CD14-positive monocyte (primary cell): ENCODE measurements around the gene THRB. TPM values are rescaled to one million over a fixed set of nuclear protein-coding genes. Genes with fewer than 3 reads are reported as not detected.

Source experiments
- DNase-seq, 3 donors: peaks; one replicate each; pipeline ENCODE4 v3.0.0-alpha.2; 2011 to 2022
- H2AFZ ChIP-seq: 2 replicates; pipeline ENCODE4 v1.6.0; 2012; ENCODE audit warnings: mild to moderate bottlenecking, low read depth, low read length, inconsistent platforms; ENCODE audit not compliant: insufficient read depth, poor library complexity, severe bottlenecking
- H3K27ac ChIP-seq, 2 donors: 1 replicate in 1 of 2; 2 replicates in 1 of 2; pipeline ENCODE4 v1.5.1; 2012 to 2013; ENCODE audit warnings: low read length in 2 of 2, control low read depth in 1 of 2, inconsistent platforms in 1 of 2, low read depth in 1 of 2, mild to moderate bottlenecking in 1 of 2
- H3K27me3 ChIP-seq, 2 donors: one replicate each; pipeline versions ENCODE4 v1.6.0 to v1.6.1; 2011 to 2013; ENCODE audit warnings: low read length in 2 of 2; ENCODE audit not compliant: control insufficient read depth in 2 of 2, insufficient read depth in 2 of 2
- H3K36me3 ChIP-seq, 2 donors: replicated peaks in 1 of 2; 1 replicate in 1 of 2; 2 replicates in 1 of 2; pipeline versions ENCODE4 v1.5.1 to v1.6.1; 2012 to 2013; ENCODE audit warnings: low read length in 2 of 2, control low read depth in 1 of 2, inconsistent platforms in 1 of 2, mild to moderate bottlenecking in 1 of 2; ENCODE audit not compliant: insufficient read depth in 2 of 2, control insufficient read depth in 1 of 2
- H3K4me1 ChIP-seq, 2 donors: 1 replicate in 1 of 2; 2 replicates in 1 of 2; pipeline versions ENCODE4 v1.5.1 to v1.6.1; 2012 to 2013; ENCODE audit warnings: low read length in 2 of 2, control low read depth in 1 of 2, inconsistent platforms in 1 of 2, mild to moderate bottlenecking in 1 of 2, moderate library complexity in 1 of 2; ENCODE audit not compliant: insufficient read depth in 2 of 2, control insufficient read depth in 1 of 2
- H3K4me2 ChIP-seq: replicated peaks from 2 replicates; pipeline ENCODE3; 2012; ENCODE audit warnings: low read length, moderate library complexity, mild to moderate bottlenecking; ENCODE audit not compliant: poor library complexity, severe bottlenecking; ENCODE audit errors: extremely low read depth
- H3K4me3 ChIP-seq, 3 experiments: fragments of 200-600 bp in 1 of 3; sonication (generic) in 1 of 3; replicated peaks in 1 of 3; 1 replicate in 2 of 3; 2 replicates in 1 of 3; pipeline ENCODE4 v1.5.1; 2011 to 2013; ENCODE audit warnings: low read length in 3 of 3, mild to moderate bottlenecking in 3 of 3, control low read depth in 2 of 3, low read depth in 2 of 3, inconsistent platforms in 1 of 3, moderate library complexity in 1 of 3
- H3K79me2 ChIP-seq: 2 replicates; pipeline ENCODE4 v1.6.0; 2012; ENCODE audit warnings: mild to moderate bottlenecking, control low read depth, inconsistent platforms, low read length, moderate library complexity; ENCODE audit not compliant: insufficient read depth
- H3K9ac ChIP-seq: 2 replicates; pipeline ENCODE4 v1.6.0; 2017; ENCODE audit warnings: low read length, mild to moderate bottlenecking; ENCODE audit not compliant: insufficient read depth, poor library complexity, severe bottlenecking
- H3K9me3 ChIP-seq, 2 donors: replicated peaks in 1 of 2; 1 replicate in 1 of 2; 2 replicates in 1 of 2; pipeline versions ENCODE4 v1.5.1 to v1.6.1; 2012 to 2013; ENCODE audit warnings: low read length in 2 of 2, control low read depth in 1 of 2; ENCODE audit not compliant: control insufficient read depth in 1 of 2, insufficient read depth in 1 of 2
- H4K20me1 ChIP-seq: 2 replicates; pipeline ENCODE4 v1.6.0; 2012; ENCODE audit warnings: mild to moderate bottlenecking, low read length, control low read depth, moderate library complexity; ENCODE audit not compliant: insufficient read depth
- H3K27ac Mint-ChIP-seq, 7 donors: one replicate each; pipeline ENCODE4 v1.8.0; 2020; ENCODE audit warnings: mild to moderate bottlenecking in 7 of 7, mixed read lengths in 7 of 7, moderate library complexity in 6 of 7, inconsistent platforms in 2 of 7
- H3K27me3 Mint-ChIP-seq, 3 donors: one replicate each; pipeline ENCODE4 v1.8.0; 2021 to 2022; ENCODE audit warnings: low read depth in 3 of 3, mild to moderate bottlenecking in 3 of 3, mixed read lengths in 3 of 3, moderate library complexity in 3 of 3, inconsistent platforms in 1 of 3
- H3K36me3 Mint-ChIP-seq, 2 donors: one replicate each; pipeline ENCODE4 v1.8.0; 2020; ENCODE audit warnings: mixed read lengths in 2 of 2, inconsistent platforms in 1 of 2, mild to moderate bottlenecking in 1 of 2
- H3K4me1 Mint-ChIP-seq: one replicate; pipeline ENCODE4 v1.8.0; 2020; ENCODE audit warnings: mild to moderate bottlenecking, mixed read lengths
- H3K4me3 Mint-ChIP-seq, 2 donors: one replicate each; pipeline ENCODE4 v1.8.0; 2020; ENCODE audit warnings: mild to moderate bottlenecking in 2 of 2, mixed read lengths in 2 of 2, moderate library complexity in 1 of 2
- H3K9me3 Mint-ChIP-seq, 7 donors: one replicate each; pipeline ENCODE4 v1.8.0; 2020 to 2022; ENCODE audit warnings: mixed read lengths in 7 of 7, mild to moderate bottlenecking in 6 of 7, moderate library complexity in 6 of 7, inconsistent platforms in 2 of 7
- WGBS: methylation state at CpG from one replicate; pipeline ENCODE4 v1.1.5; 2013; ENCODE audit warnings: missing lambda C conversion rate; ENCODE audit not compliant: insufficient coverage; 5-methylcytosine and 5-hydroxymethylcytosine counted together
- intact Hi-C, 2 donors: fragments of 100-400 bp; cut with micrococcal nuclease; formaldehyde crosslinking; loops; one replicate each; pipeline versions ENCODE4 v1.15.0 to v1.15.1; 2023
- polyA plus RNA-seq, 3 donors: library from polyadenylated mRNA; depleted of rRNA in 1 of 3; unstranded in 2 of 3; stranded (reverse) in 1 of 3; fragments of 300-500 nt in 2 of 3; fragments of >200 nt in 1 of 3; fragmentation: Illumina TruSeq in 2 of 3; gene quantifications; 1 replicate in 2 of 3; 2 replicates in 1 of 3; pipeline ENCODE4 v1.2.3, GENCODE V29; 2012 to 2021
- TF ChIP-seq, protein P1 (sequence below): fragments of 200-600 bp; IDR thresholded peaks from one replicate; pipeline ENCODE4 v1.8.0; 2022; ENCODE audit warnings: antibody characterized with exemption, mild to moderate bottlenecking

Gene THRB
- polyA plus RNA-seq, 3 donors = 0.05 TPM; not detected in 2

DNA sequence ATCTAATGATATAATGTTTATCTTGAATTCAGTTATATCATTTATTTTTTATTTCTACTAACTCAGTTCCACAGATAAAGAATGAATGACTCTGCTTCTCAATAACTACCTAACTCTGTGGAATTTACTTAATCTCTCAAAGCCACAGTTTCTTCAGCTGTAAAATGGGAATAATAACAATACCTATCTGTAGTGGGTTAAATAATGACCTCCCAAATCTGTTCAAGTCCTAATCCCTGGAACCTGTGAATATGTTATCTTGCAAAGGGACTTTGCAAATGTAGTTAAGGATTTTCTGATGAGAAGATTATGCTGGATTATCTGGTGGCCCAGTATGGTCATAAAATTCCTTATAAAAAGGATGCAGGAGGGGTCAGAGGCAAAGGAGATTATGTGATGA lies 61.7 kb downstream of the THRB start:
- H3K79me2 ChIP-seq = no peaks in the 10 kb centered on the region
- no peak overlapping the region for H2AFZ ChIP-seq
- H3K27me3 ChIP-seq = no peaks in the 10 kb centered on the region
- Mint-ChIP-seq H3K36me3 (no peaks in the 10 kb centered on the region), H3K27ac (no peak overlapping the region), H3K4me3 (no peak overlapping the region), H3K27me3 (no peaks in the 10 kb centered on the region), H3K4me1 (peaks cover 9% of the 10 kb centered on the region), H3K9me3 (peaks cover 0 to 5% (median 0%) of the 10 kb centered on the region in 7 donors)
- DNase-seq = no peak
- intact Hi-C loops = no loop called here
- H3K4me1 ChIP-seq = peaks cover 6% of the 10 kb centered on the region in 2 donors
- no peaks in the 10 kb centered on the region for H3K36me3 ChIP-seq
- no peak overlapping the region for H3K4me2 ChIP-seq
- H3K27ac ChIP-seq = no peak overlapping the region
- H3K9ac ChIP-seq = no peak overlapping the region
- H3K4me3 ChIP-seq = no peak overlapping the region
- H3K9me3 ChIP-seq = no peaks in the 10 kb centered on the region
- H4K20me1 ChIP-seq = no peaks in the 10 kb centered on the region
- TF ChIP-seq, protein P1, sequence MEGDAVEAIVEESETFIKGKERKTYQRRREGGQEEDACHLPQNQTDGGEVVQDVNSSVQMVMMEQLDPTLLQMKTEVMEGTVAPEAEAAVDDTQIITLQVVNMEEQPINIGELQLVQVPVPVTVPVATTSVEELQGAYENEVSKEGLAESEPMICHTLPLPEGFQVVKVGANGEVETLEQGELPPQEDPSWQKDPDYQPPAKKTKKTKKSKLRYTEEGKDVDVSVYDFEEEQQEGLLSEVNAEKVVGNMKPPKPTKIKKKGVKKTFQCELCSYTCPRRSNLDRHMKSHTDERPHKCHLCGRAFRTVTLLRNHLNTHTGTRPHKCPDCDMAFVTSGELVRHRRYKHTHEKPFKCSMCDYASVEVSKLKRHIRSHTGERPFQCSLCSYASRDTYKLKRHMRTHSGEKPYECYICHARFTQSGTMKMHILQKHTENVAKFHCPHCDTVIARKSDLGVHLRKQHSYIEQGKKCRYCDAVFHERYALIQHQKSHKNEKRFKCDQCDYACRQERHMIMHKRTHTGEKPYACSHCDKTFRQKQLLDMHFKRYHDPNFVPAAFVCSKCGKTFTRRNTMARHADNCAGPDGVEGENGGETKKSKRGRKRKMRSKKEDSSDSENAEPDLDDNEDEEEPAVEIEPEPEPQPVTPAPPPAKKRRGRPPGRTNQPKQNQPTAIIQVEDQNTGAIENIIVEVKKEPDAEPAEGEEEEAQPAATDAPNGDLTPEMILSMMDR = no peak

DNA sequence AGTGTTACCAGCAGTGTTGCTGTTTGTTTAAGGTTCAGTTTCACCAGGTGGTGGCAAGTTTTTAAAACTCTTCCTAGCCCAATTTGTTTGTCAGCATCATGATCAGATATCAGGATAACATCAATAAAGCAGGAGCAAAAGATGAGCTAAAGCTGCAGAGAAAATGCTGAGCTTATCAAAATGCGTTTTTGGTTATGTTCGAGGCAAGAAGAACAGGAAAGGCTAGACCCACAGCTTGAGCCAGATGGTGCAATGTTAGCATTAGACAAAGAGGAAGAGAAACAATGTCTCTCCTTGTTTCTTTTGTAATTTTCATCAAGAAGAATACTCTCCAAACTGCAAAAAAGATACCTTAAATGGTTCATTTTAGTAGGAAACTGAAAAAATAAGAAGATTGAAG lies 66.2 kb downstream of the THRB start:
- peaks cover 17% of the 10 kb centered on the region for H3K4me1 Mint-ChIP-seq
- 0% methylated on average over 2 of the region's 2 CpGs for WGBS

More for the DNA sequence above, 66.2 kb downstream of the THRB start:
- TF ChIP-seq, protein P1 = no peak
- intact Hi-C loops = no loop called here
- Mint-ChIP-seq H3K9me3 (peaks cover 0 to 3% (median 0%) of the 10 kb centered on the region in 7 donors), H3K27me3 (no peaks in the 10 kb centered on the region), H3K4me3 (peak overlapping the region in 1 of 2 donors; percentile 62), H3K36me3 (no peaks in the 10 kb centered on the region), H3K27ac (no peak overlapping the region)
- H3K4me2 ChIP-seq = no peak overlapping the region
- H3K27ac ChIP-seq = no peak overlapping the region
- peak in 2 of 3 donors; percentile 4 to 7 for DNase-seq
- H3K9me3 ChIP-seq = no peaks in the 10 kb centered on the region
- no peaks in the 10 kb centered on the region for H3K27me3 ChIP-seq
- no peak overlapping the region for H2AFZ ChIP-seq
- H3K9ac ChIP-seq = no peak overlapping the region
- H3K36me3 ChIP-seq = no peaks in the 10 kb centered on the region
- H3K4me1 ChIP-seq = peaks cover 8 to 9% of the 10 kb centered on the region in 2 donors
- H4K20me1 ChIP-seq = no peaks in the 10 kb centered on the region
- H3K4me3 ChIP-seq = no peak overlapping the region
- H3K79me2 ChIP-seq = no peaks in the 10 kb centered on the region
